Body of pancreas (tissue), 4 donors: ENCODE data around the gene NRG3.

Source experiments
- CTCF ChIP-seq, 7 experiments: fragments of 450-650 bp in 4 of 7; fragments of 200-600 bp in 3 of 7; sonication (generic) in 3 of 7; IDR thresholded peaks; one replicate each; pipeline ENCODE4 v1.5.1; 2016 to 2019; ENCODE audit warnings: antibody characterized with exemption in 7 of 7
- POLR2A ChIP-seq, 3 donors: fragments of 450-650 bp; IDR thresholded peaks; one replicate each; pipeline ENCODE4 v1.6.1; 2016; ENCODE audit warnings: antibody characterized with exemption in 3 of 3, mild to moderate bottlenecking in 2 of 3

GRCh38 chr10:82440775-82441174 lies 565.8 kb downstream of the NRG3 start:
- TF ChIP-seq CTCF (IDR thresholded peaks at IDR 0.05), result no peak
- TF ChIP-seq POLR2A (IDR thresholded peaks at IDR 0.05), result no peak
